ENCODE results near the gene ASB18.

GRCh38 chr2:236281423-236281822 lies 17.2 kb upstream of the ASB18 start:
- TF ChIP-seq CTCF (IDR thresholded peaks at IDR 0.05) (no peak), ZFX (IDR thresholded peaks at IDR 0.05; ENCODE audit: borderline replicate concordance) (no peak)

Data from 22Rv1 (cell line).